Stomach (tissue), 4 donors: ENCODE measurements around the gene GPAT2.
"Not testable (repeated sequence)": the region's sequence is repeated elsewhere in the genome, so short reads cannot be mapped to it uniquely, and the experiment has no call there.

Experiments
- POLR2A ChIP-seq, 4 donors: fragments of 450-650 bp; IDR thresholded peaks; one replicate each; pipeline ENCODE4 v1.6.1; 2016; ENCODE audit warnings: antibody characterized with exemption in 4 of 4, control low read depth in 2 of 4, mild to moderate bottlenecking in 1 of 4, moderate library complexity in 1 of 4
- TF ChIP-seq, protein P1 (sequence below), 7 experiments: fragments of 450-650 bp in 4 of 7; fragments of 200-600 bp in 3 of 7; sonication (generic) in 3 of 7; IDR thresholded peaks; one replicate each; pipeline ENCODE4 v1.5.1; 2016 to 2019; ENCODE audit warnings: antibody characterized with exemption in 7 of 7, control low read depth in 2 of 7, mild to moderate bottlenecking in 1 of 7

DNA sequence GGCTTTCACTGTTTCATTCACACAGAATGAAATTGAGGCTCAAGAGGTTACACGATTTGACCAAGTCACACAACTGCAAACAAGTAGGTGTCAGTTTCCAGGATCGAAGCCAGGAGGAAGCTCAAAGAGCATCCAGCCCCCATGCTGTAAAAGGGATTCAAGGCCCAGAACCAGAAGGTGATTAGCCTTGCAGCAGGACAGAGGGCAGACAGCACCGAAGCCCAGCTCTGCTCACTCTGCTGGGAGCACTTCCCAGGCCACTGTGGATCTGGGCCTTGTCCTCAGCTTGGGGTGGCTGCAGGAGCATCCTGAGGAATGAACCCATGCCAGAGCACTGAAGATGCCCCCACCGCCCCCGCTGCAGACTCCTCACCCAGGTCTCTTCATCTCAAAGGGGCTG lies 27.8 kb upstream of the GPAT2 start:
- TF ChIP-seq, protein P1, sequence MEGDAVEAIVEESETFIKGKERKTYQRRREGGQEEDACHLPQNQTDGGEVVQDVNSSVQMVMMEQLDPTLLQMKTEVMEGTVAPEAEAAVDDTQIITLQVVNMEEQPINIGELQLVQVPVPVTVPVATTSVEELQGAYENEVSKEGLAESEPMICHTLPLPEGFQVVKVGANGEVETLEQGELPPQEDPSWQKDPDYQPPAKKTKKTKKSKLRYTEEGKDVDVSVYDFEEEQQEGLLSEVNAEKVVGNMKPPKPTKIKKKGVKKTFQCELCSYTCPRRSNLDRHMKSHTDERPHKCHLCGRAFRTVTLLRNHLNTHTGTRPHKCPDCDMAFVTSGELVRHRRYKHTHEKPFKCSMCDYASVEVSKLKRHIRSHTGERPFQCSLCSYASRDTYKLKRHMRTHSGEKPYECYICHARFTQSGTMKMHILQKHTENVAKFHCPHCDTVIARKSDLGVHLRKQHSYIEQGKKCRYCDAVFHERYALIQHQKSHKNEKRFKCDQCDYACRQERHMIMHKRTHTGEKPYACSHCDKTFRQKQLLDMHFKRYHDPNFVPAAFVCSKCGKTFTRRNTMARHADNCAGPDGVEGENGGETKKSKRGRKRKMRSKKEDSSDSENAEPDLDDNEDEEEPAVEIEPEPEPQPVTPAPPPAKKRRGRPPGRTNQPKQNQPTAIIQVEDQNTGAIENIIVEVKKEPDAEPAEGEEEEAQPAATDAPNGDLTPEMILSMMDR (IDR thresholded peaks at IDR 0.05), result not testable (repeated sequence)
- not testable (repeated sequence) for TF ChIP-seq POLR2A (IDR thresholded peaks at IDR 0.05)
